H4 (cell line): ENCODE data around the gene SV2A. TPM values are rescaled to one million over a fixed set of nuclear protein-coding genes. Genes with fewer than 3 reads are reported as not detected.
A peak's percentile ranks its signal among the peaks of the same experiment; 100 is the strongest.
"Not testable (repeated sequence)": the region's sequence is repeated elsewhere in the genome, so short reads cannot be mapped to it uniquely, and the experiment has no call there.

Experiments
- DNase-seq: peaks from one replicate; pipeline ENCODE4 v3.0.0-alpha.2; 2015; ENCODE audit warnings: low spot score
- total RNA-seq: library from RNA; depleted of rRNA; stranded (reverse); fragments of >200 nt; shearing (Covaris generic); gene quantifications from 2 replicates; pipeline ENCODE4 v1.2.3, GENCODE V29; 2014; rRNA removed

The SV2A gene
- total RNA-seq, 1 experiment from 2014 or later: 16.4 TPM

DNA sequence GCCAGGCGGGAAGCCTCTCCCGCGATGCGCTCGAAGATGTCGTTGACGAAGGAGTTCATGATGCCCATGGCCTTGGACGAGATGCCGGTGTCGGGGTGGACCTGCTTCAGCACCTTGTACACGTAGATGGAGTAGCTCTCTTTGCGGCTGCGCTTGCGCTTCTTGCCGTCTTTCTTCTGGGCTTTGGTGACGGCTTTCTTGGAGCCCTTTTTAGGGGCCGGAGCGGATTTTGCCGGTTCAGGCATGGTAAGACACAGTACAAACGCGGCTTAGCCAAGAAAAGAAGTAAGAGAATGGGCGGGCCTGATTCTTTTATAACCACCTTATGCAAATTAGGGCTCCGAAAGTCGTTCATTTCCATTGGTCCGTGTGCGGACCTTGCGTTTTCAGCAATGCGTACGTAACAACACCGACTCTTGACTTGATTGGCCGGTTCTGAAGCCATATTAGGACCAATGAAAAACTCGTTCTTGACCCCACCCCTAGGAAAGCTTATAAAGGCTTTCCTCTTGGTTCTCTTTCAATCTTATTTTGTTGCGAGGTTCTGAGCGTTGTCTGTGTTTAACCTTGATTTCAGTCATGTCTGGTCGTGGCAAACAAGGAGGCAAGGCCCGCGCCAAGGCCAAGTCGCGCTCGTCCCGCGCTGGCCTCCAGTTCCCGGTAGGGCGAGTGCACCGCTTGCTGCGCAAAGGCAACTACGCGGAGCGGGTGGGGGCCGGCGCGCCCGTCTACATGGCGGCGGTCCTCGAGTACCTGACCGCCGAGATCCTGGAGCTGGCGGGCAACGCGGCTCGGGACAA, 31.0 kb downstream of the SV2A start:
- DNase-seq: peak; percentile 99

- not testable (repeated sequence) for DNase-seq
Observed at GRCh38 chr1:149886121-149886395, 31.6 kb downstream of the SV2A start.

DNA sequence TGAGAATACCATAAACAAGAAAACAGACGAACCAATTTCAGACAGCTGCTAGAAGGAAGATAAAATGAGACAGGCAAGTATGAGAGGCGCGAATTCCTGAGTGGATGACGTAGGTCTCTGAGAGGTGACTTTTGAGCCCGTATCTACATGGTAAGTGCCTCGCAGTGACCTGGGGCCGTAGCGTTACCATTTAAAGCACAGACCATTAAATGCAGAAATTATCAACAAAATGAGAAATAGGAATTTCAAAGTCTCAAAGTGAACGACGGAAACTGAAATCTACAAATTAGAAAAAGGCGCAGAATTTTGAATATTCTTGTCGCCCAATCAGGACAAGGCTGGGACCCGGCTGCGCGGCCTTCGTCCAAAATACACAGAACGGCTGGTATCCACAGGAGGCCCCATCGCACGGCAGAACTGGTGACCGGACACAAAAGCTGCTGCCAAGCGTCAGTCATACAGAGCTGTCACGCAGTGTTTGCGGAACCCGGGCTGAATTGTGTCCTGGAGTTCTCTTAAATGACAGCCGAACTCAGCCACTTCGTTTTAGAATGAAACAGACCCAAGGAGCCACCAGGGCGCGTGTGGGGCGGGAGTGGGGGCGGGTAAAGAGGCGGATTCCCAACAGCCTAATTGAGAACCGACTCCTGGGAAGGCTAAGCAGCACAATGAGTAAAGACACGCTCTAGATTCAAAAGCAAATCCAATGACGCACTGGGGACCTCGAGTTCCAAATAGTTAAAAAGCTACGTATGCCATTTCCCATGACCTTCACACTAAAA, 32.1 kb downstream of the SV2A start:
- peak; percentile 80 for DNase-seq

GRCh38 chr1:149884433-149885338, 33.0 kb downstream of the SV2A start:
- DNase-seq: peak; percentile 37

GRCh38 chr1:149883598-149884247, 33.9 kb downstream of the SV2A start:
- DNase-seq: no peak

DNA sequence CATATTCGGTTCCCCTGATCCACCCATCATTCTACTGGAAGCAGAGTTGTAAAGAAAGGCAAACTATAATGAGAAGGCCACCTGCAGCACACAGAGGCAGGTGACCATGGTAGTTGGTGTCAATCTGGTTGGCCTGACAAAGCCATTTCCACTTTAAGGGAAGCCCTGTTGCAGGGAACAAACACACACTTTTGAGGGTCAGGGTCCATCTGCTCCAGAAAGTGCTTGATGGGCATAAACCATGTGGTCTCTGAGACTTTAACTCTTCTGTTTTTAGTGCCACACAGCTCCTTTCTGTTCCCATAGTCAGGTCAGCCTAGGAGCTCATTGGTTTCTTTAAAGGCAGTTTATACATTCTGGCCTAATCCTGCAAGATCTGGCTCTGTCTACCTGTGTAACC, 35.8 kb downstream of the SV2A start:
- no peak for DNase-seq

DNA sequence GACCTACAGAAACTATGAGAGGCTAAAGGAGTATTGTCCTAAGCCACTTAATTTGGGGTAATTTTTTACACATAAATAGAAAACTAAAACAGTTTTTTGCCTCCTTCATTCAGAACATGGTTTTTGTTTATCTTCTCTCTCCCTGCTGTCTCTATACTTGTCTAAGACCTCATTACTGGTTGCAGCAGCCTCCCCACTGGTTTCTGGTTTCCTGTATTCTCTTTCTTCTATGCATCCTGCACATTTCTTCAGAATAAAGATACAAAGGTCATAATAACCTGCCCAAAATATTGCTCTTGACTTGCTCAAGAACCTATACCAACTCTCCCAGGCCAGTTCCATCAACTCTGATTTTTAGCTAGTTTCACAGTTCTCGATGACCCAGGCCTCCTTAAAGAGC, 38.1 kb downstream of the SV2A start:
- DNase-seq: no peak

DNA sequence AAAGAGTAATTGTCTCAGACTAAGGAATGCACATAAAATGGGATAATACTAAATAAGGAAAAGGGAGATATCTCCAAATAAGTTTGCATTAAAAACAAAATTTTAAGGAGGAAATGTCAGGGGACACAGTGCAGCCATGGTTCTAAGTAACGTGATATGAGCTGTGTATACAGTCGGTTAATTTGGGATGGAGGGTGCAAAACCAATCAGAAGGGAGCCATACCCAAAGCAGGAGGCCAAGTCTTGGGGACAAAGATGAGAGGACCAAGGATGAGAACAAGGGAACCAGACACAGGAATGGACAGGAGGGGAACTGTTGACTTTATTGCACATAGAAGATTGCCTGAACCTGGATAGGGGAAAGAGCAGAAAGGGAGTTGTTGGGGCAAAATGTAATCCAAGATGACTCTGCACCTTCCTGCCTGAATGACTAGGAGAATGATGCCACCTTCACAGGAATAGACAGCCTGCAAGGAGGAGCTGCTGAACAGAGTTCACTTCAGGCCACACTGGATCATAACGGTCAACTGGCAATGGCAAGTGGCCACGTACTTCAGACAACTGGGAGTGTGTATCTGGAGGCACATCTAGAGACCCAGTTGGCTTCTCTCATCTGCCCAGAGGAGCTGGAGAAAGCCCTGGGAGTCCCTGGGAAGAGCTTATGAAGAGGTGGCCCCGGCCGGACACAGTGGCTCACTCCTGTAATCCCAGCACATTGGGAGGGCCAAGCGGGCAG, 40.3 kb downstream of the SV2A start:
- DNase-seq: no peak

- not testable (repeated sequence) for DNase-seq
Observed at GRCh38 chr1:149873060-149873459, 44.6 kb downstream of the SV2A start.

DNA sequence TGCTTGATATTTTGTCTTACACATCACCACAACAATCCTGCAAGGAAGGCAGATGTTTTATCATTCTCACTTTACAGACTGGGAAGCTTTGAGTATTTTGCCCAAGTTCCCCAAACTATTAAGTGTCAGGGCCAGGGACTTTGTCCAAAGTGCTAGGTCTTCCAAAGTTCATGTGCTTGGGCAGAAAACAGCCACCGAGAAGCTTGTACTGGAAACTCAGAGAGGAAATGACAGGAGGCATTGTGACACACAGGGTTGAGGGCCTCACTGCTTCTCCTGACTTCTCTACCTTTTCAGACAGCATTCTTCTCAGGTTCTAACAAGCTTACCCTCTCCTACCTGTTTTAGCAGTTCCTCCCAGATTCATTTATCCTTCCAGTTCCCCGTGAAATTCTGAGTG, 50.8 kb downstream of the SV2A start:
- not testable (repeated sequence) for DNase-seq

DNA sequence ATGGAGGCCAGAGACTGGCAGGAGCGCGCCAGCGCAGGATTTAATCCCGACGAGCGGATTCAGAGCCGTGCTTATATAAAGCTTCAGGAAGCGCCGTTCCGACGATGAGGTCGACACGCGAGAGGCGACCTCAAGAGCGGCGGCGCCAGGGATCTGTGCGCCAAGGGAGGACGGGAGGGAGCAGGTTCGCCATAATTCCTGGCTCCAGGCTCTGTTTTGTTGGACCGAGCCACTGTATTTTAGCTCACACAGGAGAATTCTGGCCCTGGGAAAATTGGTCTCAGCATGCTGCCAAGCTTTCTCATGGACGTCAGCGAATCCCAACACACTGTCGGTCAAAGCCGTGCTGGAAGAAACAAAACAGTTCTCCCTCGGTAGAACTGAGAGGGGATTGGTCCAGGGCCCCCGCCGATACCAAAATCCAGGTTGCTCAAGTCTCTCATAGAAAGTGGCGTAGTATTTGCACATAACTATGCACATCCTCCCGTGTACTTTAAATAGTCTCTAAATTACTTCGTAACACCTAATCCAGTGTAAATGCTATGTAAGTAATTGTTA, 56.1 kb downstream of the SV2A start:
- not testable (repeated sequence) for DNase-seq

DNA sequence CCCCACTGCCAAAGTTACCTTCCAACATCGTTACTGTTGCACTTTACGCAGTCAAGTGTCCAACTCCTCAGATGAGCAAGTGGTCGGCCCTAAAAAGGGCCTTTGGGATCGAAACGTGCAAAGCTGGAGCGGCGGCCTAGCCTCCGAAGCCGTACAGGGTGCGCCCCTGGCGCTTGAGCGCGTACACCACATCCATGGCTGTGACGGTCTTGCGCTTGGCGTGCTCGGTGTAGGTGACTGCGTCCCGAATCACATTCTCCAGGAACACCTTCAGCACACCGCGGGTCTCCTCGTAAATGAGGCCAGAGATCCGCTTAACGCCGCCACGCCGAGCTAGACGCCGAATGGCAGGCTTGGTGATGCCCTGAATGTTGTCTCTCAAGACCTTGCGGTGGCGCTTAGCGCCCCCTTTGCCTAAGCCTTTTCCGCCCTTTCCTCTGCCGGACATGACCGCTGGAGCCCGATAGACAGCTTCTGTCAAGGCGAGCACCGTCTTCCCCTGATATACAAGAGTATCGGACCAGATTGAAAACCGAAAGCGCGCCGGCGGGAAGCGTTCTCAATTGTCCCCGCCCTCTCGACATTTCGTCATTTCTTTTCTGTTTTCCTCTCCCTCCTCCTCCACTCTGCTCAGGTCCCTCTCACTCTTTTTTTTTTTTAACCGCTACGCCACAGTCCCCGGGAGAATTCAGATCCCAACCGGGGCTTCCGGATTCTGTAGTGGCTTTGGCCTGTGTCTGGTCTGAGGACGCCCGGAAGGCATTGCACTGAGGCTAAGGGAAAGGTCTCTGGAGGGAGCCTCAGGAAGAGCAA, 56.8 kb downstream of the SV2A start:
- DNase-seq: not testable (repeated sequence)

DNA sequence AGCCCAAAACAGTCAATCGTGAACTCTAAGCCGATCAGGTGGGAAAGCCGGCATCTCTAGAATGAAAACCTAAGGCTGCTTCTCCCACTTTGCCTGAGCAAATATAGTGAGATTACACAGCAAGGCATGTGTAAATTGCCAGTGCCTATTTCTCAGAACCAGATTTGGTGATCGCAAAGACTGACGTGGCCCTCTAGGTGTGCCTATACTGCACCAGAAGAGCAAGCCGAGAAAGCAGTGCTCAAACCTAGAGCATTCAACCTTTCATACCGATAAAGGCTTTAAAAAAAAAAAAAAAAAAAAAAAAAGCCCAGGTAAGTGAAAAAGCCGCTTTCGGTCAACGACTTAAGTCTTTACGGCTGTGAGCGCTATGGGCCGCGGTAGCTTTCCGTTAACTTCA, 57.4 kb downstream of the SV2A start:
- not testable (repeated sequence) for DNase-seq

Other genes with a start within 250 kb of the SV2A start
- gene FCGR1A, start 135.2 kb downstream of the SV2A start, total RNA-seq: not detected in 2 replicates
- gene BOLA1, start 18.3 kb downstream of the SV2A start, total RNA-seq: 2.9 and 3.0 TPM in 2 replicates
- gene SF3B4, start 10.0 kb upstream of the SV2A start, total RNA-seq: 19.2 and 38.0 TPM in 2 replicates
- 2.6 and 2.9 TPM in 2 replicates for gene MTMR11, start 19.0 kb upstream of the SV2A start, total RNA-seq
- 4.2 and 5.4 TPM in 2 replicates for gene OTUD7B, start 92.9 kb upstream of the SV2A start, total RNA-seq
- gene VPS45, start 149.9 kb upstream of the SV2A start, total RNA-seq: 30.0 and 35.1 TPM in 2 replicates
- 24.9 and 25.9 TPM in 2 replicates for gene PLEKHO1, start 232.1 kb upstream of the SV2A start, total RNA-seq